ENCODE data around the gene MYRIP. TPM values are rescaled to one million over a fixed set of nuclear protein-coding genes. Genes with fewer than 3 reads are reported as not detected.

MYRIP gene
- polyA plus RNA-seq, 6 donors from 2014 or later, result not detected

GRCh38 chr3:40292637-40293349 lies 483.4 kb downstream of the MYRIP start:
- DNase-seq (no peak), ATAC-seq (ENCODE audit: low read depth in 2 of 2) (no peak)
- H3K36me3 Mint-ChIP-seq, result peaks cover 26 to 43% of the 10 kb centered on the region in 2 donors
- no peaks in the 10 kb centered on the region for H3K4me1 Mint-ChIP-seq
- H3K27ac Mint-ChIP-seq, result no peak overlapping the region
- no peaks in the 10 kb centered on the region for H3K27me3 Mint-ChIP-seq
- H3K9me3 Mint-ChIP-seq, result peaks cover 0 to 8% (median 7%) of the 10 kb centered on the region in 7 donors
- no peak overlapping the region for H3K4me3 Mint-ChIP-seq

GRCh38 chr3:40294434-40294833 lies 485.0 kb downstream of the MYRIP start:
- no peak overlapping the region for H3K27ac Mint-ChIP-seq
- H3K9me3 Mint-ChIP-seq, result peaks cover 0 to 8% (median 7%) of the 10 kb centered on the region in 7 donors
- peaks cover 28 to 42% of the 10 kb centered on the region in 2 donors for H3K36me3 Mint-ChIP-seq
- H3K27me3 Mint-ChIP-seq, result no peaks in the 10 kb centered on the region
- no peaks in the 10 kb centered on the region for H3K4me1 Mint-ChIP-seq
- no peak overlapping the region for H3K4me3 Mint-ChIP-seq
- no peak for ATAC-seq (ENCODE audit: low read depth in 2 of 2)
- no peak for DNase-seq

GRCh38 chr3:40298075-40298474 lies 488.7 kb downstream of the MYRIP start:
- Mint-ChIP-seq H3K9me3 (peaks cover 0 to 1% (median 0%) of the 10 kb centered on the region in 7 donors), H3K4me3 (no peak overlapping the region)
- DNase-seq, result no peak

GRCh38 chr3:40299130-40299720 lies 489.8 kb downstream of the MYRIP start:
- no peak for ATAC-seq (ENCODE audit: low read depth in 2 of 2)
- no peak overlapping the region for H3K27ac Mint-ChIP-seq
- peaks cover 0 to 1% (median 0%) of the 10 kb centered on the region in 7 donors for H3K9me3 Mint-ChIP-seq
- no peaks in the 10 kb centered on the region for H3K27me3 Mint-ChIP-seq
- DNase-seq, result no peak
- no peak overlapping the region for H3K4me3 Mint-ChIP-seq
- H3K4me1 Mint-ChIP-seq, result no peaks in the 10 kb centered on the region
- peaks cover 15% of the 10 kb centered on the region in 2 donors for H3K36me3 Mint-ChIP-seq

More at GRCh38 chr3:40298075-40298474, 488.7 kb downstream of the MYRIP start:
- no peak for ATAC-seq (ENCODE audit: low read depth in 2 of 2)
- Mint-ChIP-seq H3K36me3 (peaks cover 22% of the 10 kb centered on the region in 2 donors), H3K4me1 (no peaks in the 10 kb centered on the region), H3K27ac (no peak overlapping the region), H3K27me3 (no peaks in the 10 kb centered on the region)

GRCh38 chr3:40299721-40300335 lies 490.4 kb downstream of the MYRIP start:
- H3K36me3 Mint-ChIP-seq, result peaks cover 12 to 15% of the 10 kb centered on the region in 2 donors
- no peak overlapping the region for H3K4me3 Mint-ChIP-seq
- no peak overlapping the region for H3K27ac Mint-ChIP-seq
- DNase-seq (no peak), ATAC-seq (ENCODE audit: low read depth in 2 of 2) (no peak)
- H3K4me1 Mint-ChIP-seq, result no peaks in the 10 kb centered on the region
- peaks cover 0 to 1% (median 0%) of the 10 kb centered on the region in 7 donors for H3K9me3 Mint-ChIP-seq
- no peaks in the 10 kb centered on the region for H3K27me3 Mint-ChIP-seq

- no peak for ATAC-seq (ENCODE audit: low read depth in 2 of 2)
- H3K4me3 Mint-ChIP-seq, result no peak overlapping the region
- H3K27ac Mint-ChIP-seq, result no peak overlapping the region
- peaks cover 6 to 8% of the 10 kb centered on the region in 2 donors for H3K36me3 Mint-ChIP-seq
- no peak for DNase-seq
- no peaks in the 10 kb centered on the region for H3K4me1 Mint-ChIP-seq
- H3K9me3 Mint-ChIP-seq, result peaks cover 0 to 1% (median 0%) of the 10 kb centered on the region in 7 donors
- no peaks in the 10 kb centered on the region for H3K27me3 Mint-ChIP-seq
Observed at GRCh38 chr3:40302784-40303183, 493.4 kb downstream of the MYRIP start.

GRCh38 chr3:40304352-40304751 lies 494.9 kb downstream of the MYRIP start:
- peaks cover 6 to 7% of the 10 kb centered on the region in 2 donors for H3K36me3 Mint-ChIP-seq
- H3K9me3 Mint-ChIP-seq, result peaks cover 0 to 1% (median 0%) of the 10 kb centered on the region in 7 donors
- ATAC-seq (ENCODE audit: low read depth in 2 of 2), result no peak
- no peak overlapping the region for H3K27ac Mint-ChIP-seq
- H3K4me3 Mint-ChIP-seq, result no peak overlapping the region
- H3K27me3 Mint-ChIP-seq, result no peaks in the 10 kb centered on the region
- DNase-seq, result no peak
- H3K4me1 Mint-ChIP-seq, result peaks cover 5 to 8% (median 8%) of the 10 kb centered on the region in 3 donors

- DNase-seq (no peak), ATAC-seq (ENCODE audit: low read depth in 2 of 2) (no peak)
- H3K4me3 Mint-ChIP-seq, result peak overlapping the region in 1 of 8 donors; percentile 41
- no peak overlapping the region for H3K27ac Mint-ChIP-seq
- peaks cover 0 to 13% of the 10 kb centered on the region in 2 donors for H3K36me3 Mint-ChIP-seq
- peaks cover 0 to 1% (median 0%) of the 10 kb centered on the region in 7 donors for H3K9me3 Mint-ChIP-seq
- H3K4me1 Mint-ChIP-seq, result peaks cover 10 to 24% (median 18%) of the 10 kb centered on the region in 3 donors
- no peaks in the 10 kb centered on the region for H3K27me3 Mint-ChIP-seq
Observed at GRCh38 chr3:40306336-40306735, 496.9 kb downstream of the MYRIP start.

- no peaks in the 10 kb centered on the region for H3K9me3 Mint-ChIP-seq
- DNase-seq (no peak), ATAC-seq (ENCODE audit: low read depth in 2 of 2) (no peak)
- peaks cover 10 to 27% (median 18%) of the 10 kb centered on the region in 3 donors for H3K4me1 Mint-ChIP-seq
- H3K27me3 Mint-ChIP-seq, result no peaks in the 10 kb centered on the region
- H3K27ac Mint-ChIP-seq, result no peak overlapping the region
- H3K4me3 Mint-ChIP-seq, result peak overlapping the region in 1 of 8 donors; percentile 47
- H3K36me3 Mint-ChIP-seq, result peaks cover 0 to 17% of the 10 kb centered on the region in 2 donors
Observed at GRCh38 chr3:40307176-40307575, 497.8 kb downstream of the MYRIP start.

GRCh38 chr3:40308725-40309417 lies 499.5 kb downstream of the MYRIP start:
- Mint-ChIP-seq H3K9me3 (no peaks in the 10 kb centered on the region), H3K4me3 (peak overlapping the region; percentile 98 to 100 (median 100)), H3K27me3 (no peaks in the 10 kb centered on the region), H3K27ac (peak overlapping the region; percentile 99 to 100 (median 100)), H3K4me1 (peaks cover 10 to 39% (median 18%) of the 10 kb centered on the region in 3 donors), H3K36me3 (peaks cover 3 to 17% of the 10 kb centered on the region in 2 donors)
- no peak for ATAC-seq (ENCODE audit: low read depth in 2 of 2)
- no peak for DNase-seq

GRCh38 chr3:40309418-40309924 lies 500.1 kb downstream of the MYRIP start, which contains the start of gene EIF1B:
EIF1B (plus strand) TSS chr3:40309707; CDS start chr3:40309942, 235 bp downstream.
- peak; percentile 99 for DNase-seq
- peak within 1 kb of the TSS; percentile 98 to 100 (median 100) for H3K4me3 Mint-ChIP-seq
- H3K36me3 Mint-ChIP-seq, result peaks cover 6 to 17% of the 10 kb centered on the region in 2 donors
- peak; percentile 82 to 89 for ATAC-seq (ENCODE audit: low read depth in 2 of 2)
- no peaks in the 10 kb centered on the region for H3K9me3 Mint-ChIP-seq
- peak within 1 kb of the TSS; percentile 99 to 100 (median 100) for H3K27ac Mint-ChIP-seq
- H3K4me1 Mint-ChIP-seq, result peaks cover 10 to 43% (median 19%) of the 10 kb centered on the region in 3 donors
- H3K27me3 Mint-ChIP-seq, result no peaks in the 10 kb centered on the region

Measured in naive B cell (primary cell).